Measurements from ENCODE around the gene GRM4.

DNA sequence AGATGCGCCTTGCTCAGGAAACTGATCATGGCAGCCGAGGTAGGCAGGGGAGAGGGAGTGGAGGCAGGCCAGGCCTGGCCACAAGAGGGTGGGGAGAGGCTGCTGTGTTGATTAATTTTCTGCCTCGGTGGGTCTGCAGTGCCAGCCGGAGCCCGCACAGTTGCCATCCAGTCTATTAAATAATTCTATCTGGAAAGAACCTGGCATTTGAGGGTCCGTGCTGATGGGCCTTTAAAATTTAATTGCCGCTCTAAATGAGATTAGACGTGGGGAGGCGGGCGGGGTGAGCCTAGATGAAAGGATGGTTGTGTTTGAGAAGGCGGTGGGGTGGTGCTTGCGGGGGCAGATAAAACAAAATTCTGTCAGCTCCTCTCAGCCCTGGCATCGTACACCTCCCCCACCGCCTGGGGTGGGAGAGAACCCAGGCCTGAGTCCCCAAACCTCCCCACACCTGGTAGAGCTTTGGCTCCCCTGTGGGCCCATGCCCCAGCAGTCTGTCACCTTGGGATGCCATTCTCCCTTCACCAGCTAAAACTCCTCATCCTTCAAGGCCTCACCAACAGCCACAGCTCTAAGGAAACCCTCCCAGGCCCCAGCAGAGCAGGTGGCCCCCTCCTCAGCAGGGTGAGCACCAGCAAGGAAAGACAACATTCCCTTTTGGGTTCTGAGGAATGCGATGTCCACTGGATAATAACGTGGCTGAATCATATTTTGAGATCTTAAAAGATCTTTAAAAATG is 167.3 kb downstream of the GRM4 start:
- no peak for TF ChIP-seq POLR2A (IDR thresholded peaks at IDR 0.05)
- TF ChIP-seq, protein P1, sequence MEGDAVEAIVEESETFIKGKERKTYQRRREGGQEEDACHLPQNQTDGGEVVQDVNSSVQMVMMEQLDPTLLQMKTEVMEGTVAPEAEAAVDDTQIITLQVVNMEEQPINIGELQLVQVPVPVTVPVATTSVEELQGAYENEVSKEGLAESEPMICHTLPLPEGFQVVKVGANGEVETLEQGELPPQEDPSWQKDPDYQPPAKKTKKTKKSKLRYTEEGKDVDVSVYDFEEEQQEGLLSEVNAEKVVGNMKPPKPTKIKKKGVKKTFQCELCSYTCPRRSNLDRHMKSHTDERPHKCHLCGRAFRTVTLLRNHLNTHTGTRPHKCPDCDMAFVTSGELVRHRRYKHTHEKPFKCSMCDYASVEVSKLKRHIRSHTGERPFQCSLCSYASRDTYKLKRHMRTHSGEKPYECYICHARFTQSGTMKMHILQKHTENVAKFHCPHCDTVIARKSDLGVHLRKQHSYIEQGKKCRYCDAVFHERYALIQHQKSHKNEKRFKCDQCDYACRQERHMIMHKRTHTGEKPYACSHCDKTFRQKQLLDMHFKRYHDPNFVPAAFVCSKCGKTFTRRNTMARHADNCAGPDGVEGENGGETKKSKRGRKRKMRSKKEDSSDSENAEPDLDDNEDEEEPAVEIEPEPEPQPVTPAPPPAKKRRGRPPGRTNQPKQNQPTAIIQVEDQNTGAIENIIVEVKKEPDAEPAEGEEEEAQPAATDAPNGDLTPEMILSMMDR (IDR thresholded peaks at IDR 0.05): no peak
